ENCODE measurements around the gene SLC4A7.
"Not testable (repeated sequence)": the region's sequence is repeated elsewhere in the genome, so short reads cannot be mapped to it uniquely, and the experiment has no call there.

SLC4A7 gene

GRCh38 chr3:27486336-27486735 is 2.2 kb upstream of the SLC4A7 start:
- no peak for DNase-seq

GRCh38 chr3:27485866-27486265 is 1.7 kb upstream of the SLC4A7 start:
- DNase-seq, result no peak

- peak; percentile 3 for DNase-seq
Measured at GRCh38 chr3:27483117-27484014, 818 bp downstream of the SLC4A7 start.

GRCh38 chr3:27479806-27480543 is 4.2 kb downstream of the SLC4A7 start:
- no peak for DNase-seq

- DNase-seq, result no peak
Measured at GRCh38 chr3:27471923-27472550, 12.1 kb downstream of the SLC4A7 start.

- no peak for DNase-seq
Measured at GRCh38 chr3:27468283-27468886, 15.8 kb downstream of the SLC4A7 start.

GRCh38 chr3:27467545-27467944 is 16.6 kb downstream of the SLC4A7 start:
- no peak for DNase-seq

- DNase-seq, result no peak
Measured at GRCh38 chr3:27464646-27465045, 19.5 kb downstream of the SLC4A7 start.

- DNase-seq, result no peak
Measured at GRCh38 chr3:27462228-27462627, 22.0 kb downstream of the SLC4A7 start.

GRCh38 chr3:27458929-27459328 is 25.3 kb downstream of the SLC4A7 start:
- no peak for DNase-seq

GRCh38 chr3:27456554-27456953 is 27.6 kb downstream of the SLC4A7 start:
- no peak for DNase-seq

- DNase-seq, result no peak
Measured at GRCh38 chr3:27454914-27455313, 29.3 kb downstream of the SLC4A7 start.

- no peak for DNase-seq
Measured at GRCh38 chr3:27454461-27454860, 29.7 kb downstream of the SLC4A7 start.

GRCh38 chr3:27452368-27453090 is 31.7 kb downstream of the SLC4A7 start:
- no peak for DNase-seq

- no peak for DNase-seq
Measured at GRCh38 chr3:27451842-27452241, 32.3 kb downstream of the SLC4A7 start.

- no peak for DNase-seq
Measured at GRCh38 chr3:27451251-27451650, 32.9 kb downstream of the SLC4A7 start.

- DNase-seq, result no peak
Measured at GRCh38 chr3:27449530-27450150, 34.5 kb downstream of the SLC4A7 start.

GRCh38 chr3:27442995-27443394 is 41.2 kb downstream of the SLC4A7 start:
- DNase-seq, result not testable (repeated sequence)

GRCh38 chr3:27438352-27438751 is 45.8 kb downstream of the SLC4A7 start:
- not testable (repeated sequence) for DNase-seq

GRCh38 chr3:27431116-27431515 is 53.1 kb downstream of the SLC4A7 start:
- DNase-seq, result no peak

GRCh38 chr3:27429909-27430308 is 54.3 kb downstream of the SLC4A7 start:
- no peak for DNase-seq

- no peak for DNase-seq
Measured at GRCh38 chr3:27428446-27428845, 55.7 kb downstream of the SLC4A7 start.

Data from NCI-H2107 (cell line).